NCI-H2227 (cell line): Measurements from ENCODE around the gene RGL2.
"Not testable (repeated sequence)": the region's sequence is repeated elsewhere in the genome, so short reads cannot be mapped to it uniquely, and the experiment has no call there.

Source experiments
- DNase-seq: peaks from one replicate; lab custom pipeline; 2025; ENCODE audit not compliant: unreplicated experiment; lab: John Stamatoyannopoulos, UW

The RGL2 gene

DNA sequence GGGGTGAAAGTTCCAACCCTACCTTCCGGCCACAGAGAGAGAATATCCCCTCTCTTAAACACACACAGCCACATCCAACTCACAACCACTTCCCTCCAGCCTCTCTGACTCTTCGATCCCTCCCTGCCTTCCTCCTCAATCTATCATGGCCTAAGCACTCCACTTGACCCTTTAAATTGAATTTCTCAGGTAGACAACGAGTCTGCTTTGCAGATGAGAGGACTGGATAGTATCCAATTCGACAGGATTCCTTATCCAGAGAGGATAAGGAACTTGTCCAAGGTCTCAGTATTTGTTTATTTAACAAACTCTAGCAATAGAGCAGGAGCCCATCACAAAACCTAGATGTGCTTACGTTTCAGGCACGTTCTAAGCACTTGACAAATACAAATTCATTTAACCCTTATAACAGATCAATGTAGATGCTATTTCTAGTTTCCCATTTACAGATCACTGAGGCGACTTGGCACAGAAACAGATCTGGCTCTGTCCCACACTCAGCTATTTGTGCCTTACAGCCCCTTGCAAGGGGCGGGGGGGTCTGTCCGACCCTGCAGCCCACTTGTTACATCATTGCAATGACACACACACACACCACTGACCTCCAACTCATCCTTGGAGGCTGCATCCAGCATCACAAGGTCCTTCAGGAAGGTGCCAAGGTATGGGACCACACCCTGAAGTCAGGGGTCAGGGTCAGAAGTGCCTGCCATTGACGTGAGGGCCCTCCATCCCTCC lies 4.5 kb downstream of the RGL2 start:
- DNase-seq, result no peak

DNA sequence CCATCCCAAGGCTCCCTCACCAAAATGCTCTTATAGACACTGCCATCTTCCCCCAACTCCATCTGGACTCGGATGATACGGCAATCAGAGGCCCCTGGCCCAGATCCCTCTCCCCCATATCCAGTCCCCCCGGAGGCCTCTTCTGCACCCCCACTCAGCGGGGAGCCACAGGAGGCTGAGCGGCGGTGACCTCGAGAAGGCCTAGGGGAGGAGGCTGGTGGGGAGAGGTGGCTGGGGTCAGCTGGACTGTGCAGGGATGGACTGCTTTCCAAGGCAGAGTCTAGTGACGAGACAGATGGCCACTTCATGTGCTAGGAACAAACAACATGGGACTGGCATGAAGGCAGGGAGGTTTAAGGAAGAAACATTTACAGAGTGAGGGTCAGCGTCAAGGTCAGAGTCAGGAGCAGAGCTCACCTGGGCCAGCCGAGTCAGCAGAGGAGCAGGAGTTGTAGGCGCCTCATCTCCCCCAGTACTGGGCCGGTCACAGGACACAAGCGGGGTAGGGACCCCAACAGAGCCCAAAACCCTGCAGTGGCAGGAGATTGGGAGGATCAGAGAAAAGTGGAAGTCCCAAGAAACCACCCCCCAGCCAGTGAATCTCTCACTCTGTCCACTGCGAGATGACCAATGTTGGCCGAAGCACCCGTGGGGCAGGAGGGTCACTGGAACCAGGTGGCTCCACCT lies 5.6 kb downstream of the RGL2 start:
- no peak for DNase-seq

DNA sequence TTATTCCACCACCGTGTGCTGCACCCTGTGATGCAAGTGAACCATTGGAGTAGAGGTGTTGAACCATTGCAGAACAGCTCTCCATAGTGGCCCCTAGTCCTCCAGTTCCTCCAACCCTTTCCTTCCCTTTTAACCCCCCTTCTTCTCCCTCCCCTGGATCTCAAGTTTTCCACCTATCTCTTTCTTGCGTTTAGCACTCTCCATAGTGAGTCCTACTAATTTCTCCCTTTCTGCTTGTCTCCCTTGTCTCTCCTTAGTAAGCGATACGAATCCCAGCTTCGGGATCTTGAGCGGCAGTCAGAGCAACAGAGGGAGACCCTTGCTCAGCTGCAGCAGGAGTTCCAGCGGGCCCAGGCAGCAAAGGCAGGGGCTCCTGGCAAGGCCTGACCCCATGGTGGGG lies 8.3 kb downstream of the RGL2 start:
- DNase-seq, result no peak

DNA sequence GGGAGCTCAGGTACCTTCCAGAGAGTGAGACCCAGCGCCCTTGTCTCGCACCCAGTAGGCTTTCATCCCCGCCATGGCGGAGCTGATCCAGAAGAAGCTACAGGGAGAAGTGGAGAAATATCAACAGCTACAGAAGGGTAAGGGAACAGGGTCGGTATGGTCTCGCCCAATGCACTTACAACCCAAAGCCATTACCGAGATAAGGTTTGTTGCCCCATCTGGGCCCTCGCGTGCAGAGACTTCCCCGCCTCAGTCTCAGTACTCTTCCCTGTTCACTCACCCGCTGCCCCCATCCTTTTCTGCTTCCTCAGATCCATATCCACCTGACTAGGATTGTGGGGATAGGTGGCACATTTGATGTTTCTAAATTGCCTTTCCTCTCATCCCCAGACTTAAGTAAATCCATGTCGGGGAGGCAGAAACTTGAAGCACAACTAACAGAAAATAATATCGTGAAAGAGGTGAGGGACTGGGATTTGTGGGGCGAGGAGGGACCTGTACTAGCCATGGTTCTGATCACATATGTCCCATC lies 8.9 kb downstream of the RGL2 start:
- no peak for DNase-seq

DNA sequence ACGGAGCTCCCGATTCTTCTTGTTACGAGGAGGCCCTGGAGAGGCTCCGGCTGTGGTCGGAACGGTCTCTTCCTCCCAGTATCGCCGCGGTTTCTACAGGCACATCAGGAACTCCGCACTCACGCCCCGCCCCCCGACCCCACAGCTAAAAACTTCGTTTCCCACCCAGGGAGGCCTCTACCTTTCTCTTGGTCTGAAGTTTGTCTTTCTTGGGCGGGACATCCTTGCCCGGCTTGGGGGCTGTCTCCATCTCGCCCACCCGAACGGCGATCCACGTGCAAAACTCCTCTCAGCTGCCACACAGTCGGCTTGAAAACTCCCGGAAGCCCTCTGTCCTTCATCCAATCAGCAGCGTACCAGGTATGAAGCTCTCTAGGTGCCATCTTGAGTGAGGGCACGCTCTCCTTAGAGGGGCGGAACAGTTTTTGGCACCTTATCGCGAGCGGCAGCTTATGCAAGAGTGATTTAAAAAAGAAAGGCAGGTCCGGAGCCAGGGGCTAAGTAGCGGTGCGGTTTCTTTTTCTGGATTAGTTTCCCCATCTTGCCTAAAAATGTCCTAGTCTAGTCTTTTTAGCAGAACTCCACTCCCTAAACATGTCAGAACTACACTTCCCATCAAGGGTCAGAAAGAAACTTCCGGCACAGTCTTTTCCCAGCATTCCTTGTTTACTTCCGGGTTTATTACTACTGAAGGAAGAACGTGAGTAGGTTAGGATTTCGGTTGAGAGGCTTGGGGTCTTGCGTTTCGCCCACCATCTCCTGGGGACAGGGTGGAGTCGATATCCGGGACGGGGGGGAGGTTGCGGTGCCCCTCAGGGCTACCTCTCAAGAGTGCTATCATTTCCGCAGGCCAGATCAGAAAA lies 9.6 kb downstream of the RGL2 start, which contains the start of the genes PFDN6 and WDR46:
Gene PFDN6, plus strand, starts transcription at position 681 of the 863 bp plus-strand sequence. CDS start 256 bp downstream, outside the sequence.
Gene WDR46, minus strand, starts transcription at position 319 of the 863 bp plus-strand sequence. Its CDS starts 69 bp downstream, at position 250.
- peak; percentile 90 for DNase-seq

DNA sequence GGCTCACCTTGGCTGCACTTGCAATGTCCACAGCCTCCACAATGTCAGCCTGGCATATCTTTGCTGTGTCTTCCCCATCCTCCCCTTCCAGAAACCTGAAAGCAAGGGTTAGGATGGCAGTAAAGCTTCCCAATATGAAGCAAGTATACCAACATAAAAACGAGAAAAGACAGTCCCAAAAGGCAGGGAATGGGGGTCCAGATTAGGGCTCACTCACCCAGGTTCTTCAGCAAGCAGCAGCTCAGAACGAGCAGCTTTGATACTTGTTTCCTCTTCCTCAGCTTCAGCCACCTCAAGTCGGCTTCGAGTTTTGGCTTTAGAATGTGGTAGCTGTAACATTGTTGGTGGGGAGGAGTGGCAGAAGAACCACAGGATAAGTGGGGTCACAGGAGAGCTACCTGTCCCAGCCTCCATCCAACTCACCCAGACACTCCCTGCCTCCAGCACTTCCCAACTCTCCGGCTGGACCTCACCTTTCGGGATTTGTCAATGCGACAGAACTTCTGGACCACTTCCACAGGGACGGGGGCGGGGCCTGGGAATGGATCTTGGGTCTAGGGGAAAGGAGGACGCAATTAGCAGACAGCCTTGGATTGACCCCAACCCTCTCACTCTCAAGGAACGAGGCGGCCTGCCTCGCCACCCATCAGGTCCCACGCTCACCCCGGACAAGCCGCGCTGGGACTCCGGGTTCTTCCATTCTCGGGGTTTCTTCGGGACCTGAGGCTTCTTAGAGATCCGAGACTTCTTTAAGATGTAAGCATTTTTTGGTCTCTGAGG lies 10.4 kb downstream of the RGL2 start:
- no peak for DNase-seq

DNA sequence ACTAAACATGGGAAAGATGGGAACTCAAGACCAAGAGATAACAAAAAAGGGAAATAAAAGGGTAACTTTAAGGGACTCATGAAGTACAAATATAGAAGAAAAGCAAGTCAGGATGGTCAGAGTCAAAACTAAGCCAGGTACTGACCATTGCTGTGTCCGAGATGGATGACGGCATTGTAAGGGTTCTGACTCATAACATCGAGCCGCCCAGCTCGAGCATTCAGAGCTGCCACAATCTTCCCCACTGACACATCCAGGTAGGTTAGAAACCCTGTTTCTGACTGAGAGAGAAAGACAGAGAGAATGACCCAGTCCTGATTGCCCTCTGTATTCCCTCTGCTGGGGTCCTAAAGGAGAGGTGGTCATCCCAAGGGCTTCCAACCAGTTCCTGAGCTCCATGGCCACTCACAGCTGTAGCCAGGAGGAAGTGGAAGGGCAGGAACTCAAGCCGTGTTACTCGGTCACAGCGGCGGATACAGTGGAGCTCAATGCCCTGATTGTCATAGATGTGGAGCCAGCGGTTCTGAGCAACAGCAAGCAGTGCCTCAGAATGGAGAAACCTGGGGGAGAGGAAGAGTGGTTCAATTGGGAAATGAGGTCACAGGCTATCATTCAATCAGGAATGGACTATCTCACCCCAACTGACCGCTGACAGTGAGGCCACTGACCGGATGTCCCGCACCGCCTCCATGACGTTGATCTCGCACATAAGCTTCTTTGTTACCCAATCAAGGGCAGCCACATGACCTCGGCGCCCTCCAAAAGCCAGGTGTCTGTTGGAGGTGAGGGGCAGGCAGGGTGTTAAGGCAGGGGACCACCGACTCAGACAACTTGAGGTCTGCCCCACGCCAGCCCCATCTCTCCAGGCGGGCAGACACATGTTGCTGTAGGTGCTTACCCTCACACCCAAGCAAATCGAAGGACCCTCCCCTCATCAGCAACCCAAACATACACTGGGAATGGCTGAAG lies 11.5 kb downstream of the RGL2 start:
- DNase-seq, result no peak

DNA sequence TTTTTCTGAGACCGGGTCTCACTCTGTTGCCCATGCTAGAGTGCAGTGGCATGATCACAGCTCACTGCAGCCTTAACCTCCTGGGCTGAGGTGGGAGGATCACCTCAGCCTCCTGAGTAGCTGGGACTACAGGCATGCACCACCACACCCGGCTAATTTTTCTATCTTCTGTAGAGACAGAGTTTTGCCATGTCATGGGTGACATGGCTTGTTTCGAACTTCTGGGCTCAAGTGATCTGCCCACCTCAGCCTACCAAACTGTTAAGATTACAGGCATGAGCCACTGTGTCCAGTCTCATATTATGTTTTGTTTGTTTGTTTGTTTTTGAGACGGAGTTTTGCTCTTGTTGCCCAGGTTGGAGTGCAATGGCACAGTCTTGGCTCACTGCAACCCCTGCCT lies 13.5 kb downstream of the RGL2 start:
- not testable (repeated sequence) for DNase-seq

DNA sequence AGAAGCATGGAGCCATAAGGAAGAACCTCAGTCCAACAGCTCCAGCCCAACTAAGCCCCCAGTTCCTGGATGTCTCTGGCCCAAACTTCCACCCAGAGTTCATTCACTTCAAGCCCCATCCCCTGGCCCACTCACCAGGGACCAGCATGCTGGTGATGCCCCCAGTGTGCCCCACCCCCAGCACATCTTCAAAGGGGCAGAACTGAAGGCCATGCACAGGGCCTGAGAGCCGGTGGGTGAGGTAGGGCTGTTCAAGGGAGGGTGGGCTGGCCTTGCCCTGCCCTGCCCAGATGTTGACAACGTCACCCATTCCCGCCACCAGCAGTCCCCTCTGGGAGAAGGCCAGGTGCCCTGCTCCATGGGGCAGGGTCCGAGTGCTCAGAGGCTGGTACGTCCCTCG lies 18.2 kb downstream of the RGL2 start:
- DNase-seq, result no peak

DNA sequence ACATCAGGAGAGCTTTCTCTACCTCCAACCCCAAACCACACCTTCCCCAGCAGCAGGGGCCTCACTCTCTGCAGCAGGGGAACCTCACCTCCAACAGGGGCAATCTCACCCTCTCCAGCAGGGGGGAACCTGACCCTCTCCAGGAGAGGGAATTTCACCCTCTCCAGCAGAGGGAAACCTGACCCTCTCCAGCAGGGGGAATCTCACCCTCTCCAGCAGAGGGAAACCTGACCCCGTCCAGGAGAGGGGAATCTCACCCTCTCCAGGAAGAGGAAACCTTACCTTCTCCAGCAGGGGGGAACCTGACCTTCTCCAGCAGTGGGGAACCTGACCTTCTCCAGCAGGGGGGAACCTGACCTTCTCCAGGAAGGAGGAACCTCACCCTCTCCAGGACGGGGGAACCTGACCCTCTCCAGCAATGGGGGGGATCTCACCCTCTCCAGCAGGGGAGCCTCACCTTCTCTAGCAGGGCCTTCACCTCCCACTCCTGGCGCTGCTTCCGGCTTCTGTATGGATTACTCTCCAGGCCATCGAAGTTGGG lies 18.7 kb downstream of the RGL2 start:
- peak; percentile 33 for DNase-seq

DNA sequence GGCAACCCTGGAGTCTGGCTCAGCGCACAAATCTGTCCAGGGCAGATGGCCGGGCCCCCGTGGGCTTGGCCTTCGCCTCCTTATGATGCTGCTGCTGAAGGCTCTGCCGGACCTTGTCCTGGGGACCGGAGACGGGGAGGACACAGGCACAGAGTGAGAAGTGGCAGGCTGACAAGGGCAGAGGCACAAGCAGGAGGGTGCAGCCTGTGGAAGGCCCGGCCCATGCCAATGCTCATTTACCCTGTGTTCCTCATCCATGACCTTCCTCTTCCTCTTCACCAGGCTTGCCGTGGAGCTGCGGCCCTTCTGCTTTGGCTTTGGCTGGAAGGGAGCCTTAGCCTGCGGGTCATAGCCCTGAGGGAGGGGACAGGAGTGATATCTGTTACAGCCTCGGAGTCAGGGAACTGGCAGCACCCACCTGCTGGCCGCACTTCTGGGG lies 19.5 kb downstream of the RGL2 start:
- DNase-seq, result no peak

DNA sequence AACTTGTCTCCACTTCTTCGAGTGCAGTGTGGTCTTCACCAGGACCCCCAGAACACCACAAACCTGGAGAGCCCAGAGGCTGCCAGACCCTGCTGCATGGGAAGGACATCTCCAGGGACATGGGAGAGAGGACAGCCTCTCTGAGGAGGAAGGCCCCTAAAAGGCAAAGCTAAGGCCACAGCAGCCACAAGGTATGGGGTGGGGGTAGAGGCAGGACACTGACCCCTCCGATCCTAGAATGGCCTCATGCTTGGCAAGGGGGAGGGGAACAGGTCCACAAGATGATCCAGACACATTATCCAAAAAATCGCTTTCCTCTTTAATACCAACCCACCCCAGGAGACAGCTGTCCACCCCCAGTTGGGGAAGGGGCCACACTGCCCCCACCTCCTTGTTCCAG lies 19.9 kb downstream of the RGL2 start:
- DNase-seq, result no peak

DNA sequence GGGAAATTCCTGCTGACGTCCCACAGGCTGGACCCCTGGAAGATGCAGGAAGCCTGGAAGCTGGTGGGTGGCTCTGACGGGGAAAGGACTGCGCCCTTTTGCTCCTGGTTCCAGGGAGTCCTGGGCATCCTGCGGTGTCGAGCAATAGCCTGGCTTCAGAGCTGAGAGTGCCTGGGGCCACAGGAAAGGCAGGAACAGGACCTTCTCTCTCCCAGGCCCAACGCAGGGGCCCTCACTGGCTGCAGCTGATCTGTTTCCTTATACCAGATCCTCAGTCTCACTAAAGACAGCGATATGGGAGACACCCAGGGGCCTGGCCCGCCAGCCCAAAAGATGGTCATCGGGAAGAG lies 20.4 kb downstream of the RGL2 start:
- DNase-seq, result no peak

DNA sequence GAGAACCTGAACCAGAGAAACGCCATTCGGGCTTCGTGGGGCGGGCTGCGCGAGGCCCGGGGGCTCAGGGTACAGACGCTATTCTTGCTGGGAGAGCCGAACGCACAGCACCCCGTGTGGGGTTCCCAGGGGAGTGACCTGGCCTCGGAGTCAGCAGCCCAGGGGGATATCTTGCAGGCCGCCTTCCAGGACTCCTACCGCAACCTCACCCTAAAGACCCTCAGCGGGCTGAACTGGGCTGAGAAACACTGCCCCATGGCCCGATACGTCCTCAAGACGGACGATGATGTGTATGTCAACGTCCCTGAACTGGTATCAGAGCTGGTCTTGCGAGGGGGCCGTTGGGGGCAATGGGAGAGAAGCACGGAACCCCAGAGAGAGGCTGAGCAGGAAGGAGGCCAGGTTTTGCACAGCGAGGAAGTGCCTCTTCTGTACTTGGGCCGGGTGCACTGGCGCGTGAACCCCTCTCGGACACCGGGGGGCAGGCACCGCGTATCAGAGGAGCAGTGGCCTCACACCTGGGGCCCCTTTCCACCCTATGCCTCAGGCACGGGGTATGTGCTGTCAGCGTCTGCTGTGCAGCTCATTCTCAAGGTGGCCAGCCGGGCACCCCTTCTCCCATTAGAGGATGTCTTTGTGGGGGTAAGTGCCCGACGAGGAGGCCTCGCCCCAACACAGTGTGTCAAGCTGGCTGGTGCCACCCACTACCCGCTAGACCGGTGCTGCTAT lies 20.9 kb downstream of the RGL2 start:
- no peak for DNase-seq

DNA sequence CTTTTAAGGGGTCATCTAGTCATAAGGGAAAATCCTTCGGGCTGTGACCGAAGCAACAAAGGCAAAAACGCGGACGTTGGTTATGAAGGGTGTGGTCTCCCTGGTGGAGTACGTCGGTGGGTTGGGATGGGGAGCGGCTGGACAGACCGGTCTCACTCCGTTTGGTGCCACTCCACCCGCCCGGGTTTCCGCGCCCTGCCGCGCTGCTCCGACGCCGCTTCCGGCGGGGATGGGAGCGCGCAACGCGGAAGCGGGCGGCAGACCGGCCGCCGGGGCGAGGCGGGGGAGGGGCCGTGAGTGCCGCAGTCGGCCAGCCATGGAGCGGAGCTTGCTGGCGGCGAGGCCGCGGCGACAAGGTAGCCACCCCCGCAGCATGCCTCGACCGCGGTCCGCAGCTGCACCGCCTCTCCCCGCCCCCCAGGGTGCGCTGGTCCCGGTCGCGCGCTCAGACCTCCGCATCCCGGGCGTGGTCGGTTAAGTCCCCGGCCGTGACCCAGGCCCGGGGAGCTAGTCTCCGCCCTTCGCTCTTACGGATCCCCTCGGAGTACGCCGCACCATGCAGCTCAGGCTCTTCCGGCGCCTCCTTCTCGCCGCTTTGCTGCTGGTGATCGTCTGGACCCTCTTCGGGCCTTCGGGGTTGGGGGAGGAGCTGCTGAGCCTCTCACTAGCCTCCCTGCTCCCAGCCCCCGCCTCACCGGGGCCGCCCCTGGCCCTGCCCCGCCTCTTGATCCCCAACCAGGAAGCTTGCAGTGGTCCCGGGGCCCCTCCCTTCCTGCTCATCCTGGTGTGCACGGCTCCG lies 21.7 kb downstream of the RGL2 start, which contains the start of gene B3GALT4:
Gene B3GALT4, plus strand, starts transcription at position 260 of the 799 bp plus-strand sequence. Its CDS starts 297 bp downstream, at position 557.
- DNase-seq, result peak; percentile 94

DNA sequence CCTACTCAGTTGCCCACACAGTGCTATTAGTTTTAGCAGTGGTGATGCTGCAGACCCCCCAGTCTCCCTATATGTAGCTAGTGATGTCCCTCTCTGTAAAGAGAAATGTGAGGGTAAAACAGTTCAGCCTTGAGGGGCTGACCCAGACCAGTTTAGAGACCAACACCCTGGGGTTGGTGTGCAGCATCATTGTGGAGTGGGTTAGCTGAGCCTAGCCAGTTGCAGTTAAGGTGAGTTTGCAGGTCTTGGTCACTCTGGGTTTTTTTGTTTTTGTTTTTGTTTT lies 22.2 kb downstream of the RGL2 start:
- DNase-seq, result no peak

DNA sequence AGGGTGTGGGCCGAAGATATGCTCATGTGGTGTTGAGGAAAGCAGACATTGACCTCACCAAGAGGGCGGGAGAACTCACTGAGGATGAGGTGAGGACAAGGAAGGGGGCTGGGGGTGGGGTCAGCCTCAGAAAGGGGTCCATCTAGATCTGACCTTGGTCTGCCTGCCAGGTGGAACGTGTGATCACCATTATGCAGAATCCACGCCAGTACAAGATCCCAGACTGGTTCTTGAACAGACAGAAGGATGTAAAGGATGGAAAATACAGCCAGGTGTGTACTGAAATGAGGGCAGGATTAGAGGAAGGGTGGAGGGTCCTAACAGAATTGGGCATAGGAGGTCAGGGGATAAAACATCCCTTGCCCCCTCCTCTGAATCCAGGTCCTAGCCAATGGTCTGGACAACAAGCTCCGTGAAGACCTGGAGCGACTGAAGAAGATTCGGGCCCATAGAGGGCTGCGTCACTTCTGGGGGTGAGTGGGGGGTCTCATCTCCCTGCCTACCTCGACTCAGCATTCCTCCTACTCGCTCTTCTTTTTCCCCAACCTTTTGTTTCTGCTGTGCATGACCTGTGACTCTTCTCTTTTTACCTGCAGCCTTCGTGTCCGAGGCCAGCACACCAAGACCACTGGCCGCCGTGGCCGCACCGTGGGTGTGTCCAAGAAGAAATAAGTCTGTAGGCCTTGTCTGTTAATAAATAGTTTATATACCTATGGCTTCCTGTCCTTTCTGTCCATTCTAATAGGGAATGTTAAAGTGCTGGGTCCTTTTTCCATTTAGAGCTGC lies 22.8 kb downstream of the RGL2 start:
- not testable (repeated sequence) for DNase-seq
